GM21390 (cell line): ENCODE results near the gene PPP1R27.
A peak's percentile ranks its signal among the peaks of the same experiment; 100 is the strongest.

Experiments used
- ATAC-seq: cut with Tn5 transposase; IDR thresholded peaks from one replicate; pipeline ENCODE4 v1.9.1; 2021; ENCODE audit not compliant: unreplicated experiment

The PPP1R27 gene

GRCh38 chr17:81863123-81863675, 28.3 kb upstream of the PPP1R27 start:
- ATAC-seq, result no peak

- peak; percentile 77 for ATAC-seq
Observed at GRCh38 chr17:81860756-81861568, 26.1 kb upstream of the PPP1R27 start.

GRCh38 chr17:81859906-81860755, 25.3 kb upstream of the PPP1R27 start, which contains the start of gene P4HB:
Gene P4HB, minus strand, starts transcription at chr17:81860535. Its CDS starts 64 bp downstream, at chr17:81860471.
- ATAC-seq, result peak; percentile 2

DNA sequence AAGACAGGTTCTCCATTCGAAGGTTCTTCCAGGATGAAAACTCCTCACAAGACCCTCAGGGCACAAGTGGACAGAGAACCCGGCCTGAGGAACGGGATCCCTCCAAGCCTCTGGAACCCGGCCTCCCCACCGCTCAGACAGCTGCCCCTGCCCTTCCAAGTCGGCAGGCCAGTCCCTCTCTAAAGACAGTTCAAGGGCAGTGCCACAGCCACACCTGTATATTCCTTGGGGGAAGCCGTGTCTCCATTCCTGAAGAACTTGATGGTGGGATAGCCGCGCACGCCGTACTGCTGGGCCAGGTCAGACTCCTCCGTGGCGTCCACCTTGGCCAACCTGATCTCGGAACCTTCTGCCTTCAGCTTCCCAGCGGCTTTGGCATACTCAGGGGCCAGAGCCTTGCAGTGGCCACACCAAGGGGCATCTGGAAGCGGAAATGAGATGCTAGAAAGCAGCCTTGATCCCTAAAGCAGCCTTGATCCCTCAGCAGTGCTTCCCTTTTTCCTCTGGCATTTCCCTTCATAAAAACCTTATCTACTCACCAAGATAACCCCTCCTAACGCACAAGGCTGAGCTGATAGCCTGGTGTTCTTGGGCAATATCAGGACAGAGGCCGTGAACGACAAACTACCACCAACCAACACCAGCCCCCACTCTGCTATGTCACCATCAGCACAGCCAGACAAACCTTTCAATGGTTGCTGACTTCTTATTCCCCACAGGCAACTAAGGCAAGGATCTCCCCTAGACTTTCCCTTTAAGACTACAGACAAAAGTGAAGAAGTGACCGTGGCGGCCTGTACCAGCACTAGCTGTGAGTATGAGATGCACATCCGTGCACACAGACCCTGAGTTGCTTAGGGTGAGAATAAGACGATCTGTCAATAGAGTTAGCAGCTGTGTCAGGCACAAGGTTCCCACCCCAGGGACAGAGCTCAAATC, 24.4 kb upstream of the PPP1R27 start:
- ATAC-seq, result no peak

DNA sequence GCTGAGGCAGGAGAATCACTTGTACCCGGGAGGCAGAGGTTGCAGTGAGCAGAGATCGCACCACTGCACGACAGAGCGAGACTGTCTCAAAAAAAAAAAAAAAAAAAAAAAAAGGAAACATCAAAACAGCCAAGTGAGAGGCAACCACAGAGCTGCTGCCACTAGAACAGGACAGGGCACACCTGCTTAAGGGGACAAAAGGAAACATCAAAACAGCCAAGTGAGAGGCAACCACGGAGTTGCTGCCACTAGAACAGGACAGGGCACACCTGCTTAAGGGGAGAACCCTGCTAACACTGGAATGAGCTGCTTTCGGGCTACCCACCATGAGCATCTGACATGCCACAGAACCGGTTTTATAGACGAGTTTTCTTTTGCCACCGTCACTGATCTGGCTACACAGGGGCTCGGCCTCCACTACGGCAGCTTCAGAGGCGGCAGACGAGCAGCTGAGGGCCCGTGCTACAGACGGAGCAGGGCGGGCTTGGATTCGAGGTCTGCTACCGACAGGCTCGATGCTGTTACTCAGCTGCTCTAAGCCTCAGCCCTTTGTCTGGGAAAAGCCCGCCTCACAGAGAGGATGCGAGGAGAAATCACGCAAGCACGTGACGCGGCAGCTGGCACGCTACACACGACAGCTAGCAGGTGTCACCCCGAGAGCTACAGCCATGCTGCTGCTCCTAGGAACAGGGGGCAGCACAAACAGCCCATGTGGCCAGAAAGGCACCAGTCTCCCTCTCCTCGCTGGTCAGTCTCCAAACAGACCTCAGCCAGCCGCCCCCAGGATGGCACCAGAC, 23.5 kb upstream of the PPP1R27 start:
- no peak for ATAC-seq

DNA sequence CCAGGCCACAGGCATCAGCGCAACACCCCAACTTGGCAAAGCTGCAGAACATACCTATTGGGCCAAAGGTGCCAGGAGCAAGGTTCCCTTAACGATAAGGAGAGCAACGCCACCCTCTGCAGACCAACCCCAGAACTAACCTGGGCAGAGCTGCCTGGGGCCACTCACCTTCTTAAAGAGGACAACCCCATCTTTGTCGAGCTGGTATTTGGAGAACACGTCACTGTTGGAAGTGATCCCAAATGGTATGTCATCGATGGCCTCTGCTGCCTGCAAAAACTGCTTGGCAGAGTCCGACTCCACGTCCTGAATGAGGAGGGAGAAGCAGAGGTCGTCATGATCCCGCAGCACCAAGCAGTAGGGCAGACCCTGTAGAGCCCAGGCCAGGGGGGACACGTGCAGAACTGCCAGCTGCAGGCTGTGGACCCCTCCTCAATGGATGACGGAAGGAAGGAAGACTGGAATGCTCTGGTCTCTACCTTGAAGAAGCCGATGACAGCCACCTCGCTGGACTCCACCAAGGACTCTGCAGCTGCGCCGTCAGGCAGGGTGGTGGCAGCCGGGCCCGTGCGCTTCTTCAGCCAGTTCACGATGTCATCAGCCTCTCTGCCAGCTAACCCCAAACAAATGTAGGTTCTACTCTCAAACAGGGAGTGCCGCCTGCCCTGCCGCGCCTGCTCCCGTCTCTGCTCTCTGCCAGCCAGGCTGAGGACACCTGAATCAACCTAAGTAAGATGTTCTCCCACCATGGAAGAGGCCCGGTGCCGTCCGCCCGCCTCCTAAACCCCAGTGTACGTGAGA, 20.3 kb upstream of the PPP1R27 start:
- ATAC-seq, result no peak

GRCh38 chr17:81852237-81852636, 17.4 kb upstream of the PPP1R27 start:
- no peak for ATAC-seq

DNA sequence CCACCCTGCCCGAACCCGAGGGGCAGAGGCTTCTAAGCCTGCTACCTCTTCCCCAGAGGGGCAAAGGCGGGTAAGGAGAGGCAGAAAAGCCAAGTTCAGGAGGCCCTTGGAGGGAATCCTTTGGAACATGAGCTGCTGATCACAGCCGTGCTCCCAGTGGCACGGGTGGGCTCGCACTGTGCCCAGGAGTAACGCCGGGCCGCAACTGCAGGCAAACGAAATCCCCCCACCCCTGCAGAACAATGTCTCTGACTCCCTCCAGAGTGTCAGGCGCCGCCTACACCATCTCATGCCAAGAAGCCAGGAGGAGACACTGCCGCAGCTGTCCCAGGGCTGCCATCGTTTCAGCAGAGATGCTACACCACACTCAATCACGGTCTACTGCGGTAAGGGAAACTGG, 16.6 kb upstream of the PPP1R27 start:
- ATAC-seq, result no peak

DNA sequence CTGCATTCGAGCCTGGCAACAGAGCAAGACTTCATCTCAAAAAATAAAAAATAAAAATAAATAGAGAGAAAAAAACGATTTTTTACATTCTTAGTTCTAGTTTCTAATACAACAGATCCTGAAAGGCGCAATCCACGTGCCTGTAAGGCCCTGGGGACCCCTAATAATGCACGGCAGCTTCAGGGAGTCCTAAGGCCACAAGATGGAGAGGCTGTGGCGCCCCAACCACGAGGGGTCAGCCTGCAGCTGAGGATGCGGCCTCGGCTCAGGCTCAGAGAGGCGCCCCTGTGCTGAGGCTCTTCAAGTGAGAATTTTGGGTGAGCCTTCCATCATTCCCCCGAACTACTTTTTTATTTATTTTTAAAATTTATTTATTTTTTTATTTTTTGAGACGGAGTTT, 14.6 kb upstream of the PPP1R27 start:
- no peak for ATAC-seq

- no peak for ATAC-seq
Observed at GRCh38 chr17:81846743-81847689, 12.2 kb upstream of the PPP1R27 start.

GRCh38 chr17:81845881-81846742, 11.3 kb upstream of the PPP1R27 start:
- no peak for ATAC-seq

DNA sequence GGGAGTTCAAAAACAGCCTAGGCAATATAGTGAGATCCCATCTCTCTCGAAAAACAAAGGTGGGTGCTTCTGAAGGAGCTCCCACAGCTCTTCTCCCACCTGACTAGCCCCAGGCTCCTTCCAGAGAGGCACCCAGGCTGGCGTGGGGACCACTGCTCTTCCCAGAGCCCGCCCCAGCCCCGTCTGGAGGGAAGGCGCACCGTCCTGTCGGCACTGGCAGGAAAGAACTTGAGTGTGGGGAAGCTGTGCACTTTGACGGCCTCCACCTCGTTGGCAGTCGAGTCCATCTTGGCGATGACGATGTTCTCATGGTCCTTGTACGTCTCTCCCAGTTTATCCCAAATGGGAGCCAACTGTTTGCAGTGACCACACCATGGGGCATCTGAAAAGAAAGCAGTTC, 10.5 kb upstream of the PPP1R27 start:
- ATAC-seq, result no peak

GRCh38 chr17:81844887-81845286, 10.0 kb upstream of the PPP1R27 start:
- ATAC-seq, result no peak

- no peak for ATAC-seq
Observed at GRCh38 chr17:81844327-81844851, 9.5 kb upstream of the PPP1R27 start.

- no peak for ATAC-seq
Observed at GRCh38 chr17:81843713-81844326, 9.0 kb upstream of the PPP1R27 start.
